Peyer's patch (tissue), 4 donors: ENCODE data around the gene GNAL.

ENCODE experiments used
- POLR2A ChIP-seq, 2 donors: fragments of 450-650 bp; IDR thresholded peaks; one replicate each; pipeline ENCODE4 v1.5.1; 2017; ENCODE audit warnings: antibody characterized with exemption in 2 of 2, mild to moderate bottlenecking in 2 of 2, moderate library complexity in 2 of 2
- TF ChIP-seq, protein P1 (sequence below), 6 experiments: fragments of 450-650 bp in 4 of 6; fragments of 200-600 bp in 2 of 6; sonication (generic) in 1 of 6; IDR thresholded peaks; one replicate each; pipeline ENCODE4 v1.5.1; 2017 to 2019; ENCODE audit warnings: antibody characterized with exemption in 6 of 6, mild to moderate bottlenecking in 3 of 6, moderate library complexity in 1 of 6

GRCh38 chr18:11874676-11875075 lies 185.6 kb downstream of the GNAL start:
- TF ChIP-seq, protein P1, sequence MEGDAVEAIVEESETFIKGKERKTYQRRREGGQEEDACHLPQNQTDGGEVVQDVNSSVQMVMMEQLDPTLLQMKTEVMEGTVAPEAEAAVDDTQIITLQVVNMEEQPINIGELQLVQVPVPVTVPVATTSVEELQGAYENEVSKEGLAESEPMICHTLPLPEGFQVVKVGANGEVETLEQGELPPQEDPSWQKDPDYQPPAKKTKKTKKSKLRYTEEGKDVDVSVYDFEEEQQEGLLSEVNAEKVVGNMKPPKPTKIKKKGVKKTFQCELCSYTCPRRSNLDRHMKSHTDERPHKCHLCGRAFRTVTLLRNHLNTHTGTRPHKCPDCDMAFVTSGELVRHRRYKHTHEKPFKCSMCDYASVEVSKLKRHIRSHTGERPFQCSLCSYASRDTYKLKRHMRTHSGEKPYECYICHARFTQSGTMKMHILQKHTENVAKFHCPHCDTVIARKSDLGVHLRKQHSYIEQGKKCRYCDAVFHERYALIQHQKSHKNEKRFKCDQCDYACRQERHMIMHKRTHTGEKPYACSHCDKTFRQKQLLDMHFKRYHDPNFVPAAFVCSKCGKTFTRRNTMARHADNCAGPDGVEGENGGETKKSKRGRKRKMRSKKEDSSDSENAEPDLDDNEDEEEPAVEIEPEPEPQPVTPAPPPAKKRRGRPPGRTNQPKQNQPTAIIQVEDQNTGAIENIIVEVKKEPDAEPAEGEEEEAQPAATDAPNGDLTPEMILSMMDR (IDR thresholded peaks at IDR 0.05): no peak
- TF ChIP-seq POLR2A (IDR thresholded peaks at IDR 0.05): no peak
